ENCODE results near the gene MAGIX.
A peak's percentile ranks its signal among the peaks of the same experiment; 100 is the strongest.
"Not testable (repeated sequence)": the region's sequence is repeated elsewhere in the genome, so short reads cannot be mapped to it uniquely, and the experiment has no call there.

The MAGIX gene

GRCh38 chrX:49166914-49167739 is 4.6 kb downstream of the MAGIX start:
- no peak for DNase-seq (ENCODE audit: low spot score)
- TF ChIP-seq CTCF (IDR thresholded peaks at IDR 0.05; ENCODE audit: borderline replicate concordance, control extremely low read depth, extremely low read depth, insufficient read depth, missing control alignments) = no peak
- in situ Hi-C loops (cut with MboI; ENCODE audit: low sequenced_read_pairs, unreplicated experiment) = no loop called here

- no peak for TF ChIP-seq CTCF (IDR thresholded peaks at IDR 0.05; ENCODE audit: borderline replicate concordance, control extremely low read depth, extremely low read depth, insufficient read depth, missing control alignments)
- no peak for DNase-seq (ENCODE audit: low spot score)
These were observed 5.2 kb downstream of the MAGIX start for GRCh38 chrX:49167740-49168108.

GRCh38 chrX:49171752-49172279 is 9.3 kb downstream of the MAGIX start, which contains the start of gene PLP2:
PLP2 (plus strand) TSS chrX:49171898; CDS start chrX:49172001, 103 bp downstream.
- no peak for TF ChIP-seq CTCF (IDR thresholded peaks at IDR 0.05; ENCODE audit: borderline replicate concordance, control extremely low read depth, extremely low read depth, insufficient read depth, missing control alignments)
- peak; percentile 59 for DNase-seq (ENCODE audit: low spot score)
- in situ Hi-C loops (cut with MboI; ENCODE audit: low sequenced_read_pairs, unreplicated experiment) = no loop called here

More at GRCh38 chrX:49167740-49168108, 5.2 kb downstream of the MAGIX start:
- in situ Hi-C loops (cut with MboI; ENCODE audit: low sequenced_read_pairs, unreplicated experiment) = no loop called here

- in situ Hi-C loops (cut with MboI; ENCODE audit: low sequenced_read_pairs, unreplicated experiment) = no loop called here
- TF ChIP-seq CTCF (IDR thresholded peaks at IDR 0.05; ENCODE audit: borderline replicate concordance, control extremely low read depth, extremely low read depth, insufficient read depth, missing control alignments) = no peak
- peak; percentile 70 for DNase-seq (ENCODE audit: low spot score)
These were observed 9.8 kb downstream of the MAGIX start for GRCh38 chrX:49172280-49172780.

GRCh38 chrX:49173544-49173943 is 11.0 kb downstream of the MAGIX start:
- DNase-seq (ENCODE audit: low spot score); in situ Hi-C loops (cut with MboI; ENCODE audit: low sequenced_read_pairs, unreplicated experiment): not testable (repeated sequence)

GRCh38 chrX:49174723-49175122 is 12.2 kb downstream of the MAGIX start:
- TF ChIP-seq CTCF (IDR thresholded peaks at IDR 0.05; ENCODE audit: borderline replicate concordance, control extremely low read depth, extremely low read depth, insufficient read depth, missing control alignments) = no peak
- no peak for DNase-seq (ENCODE audit: low spot score)
- in situ Hi-C loops (cut with MboI; ENCODE audit: low sequenced_read_pairs, unreplicated experiment) = no loop called here
